ENCODE measurements around the gene TBX10.

The TBX10 gene

GRCh38 chr11:67665541-67666302 lies 26.2 kb upstream of the TBX10 start:
- Mint-ChIP-seq H3K4me3 (no peak overlapping the region), H3K27ac (no peak overlapping the region), H3K4me1 (no peaks in the 10 kb centered on the region), H3K27me3 (ENCODE audit: low read depth) (peaks cover 6% of the 10 kb centered on the region), H3K36me3 (ENCODE audit: low read depth) (no peaks in the 10 kb centered on the region), H3K9me3 (no peaks in the 10 kb centered on the region)
- TF ChIP-seq CTCF (IDR thresholded peaks at IDR 0.05; ENCODE audit: unreplicated experiment in 3 of 3) = no peak

DNA sequence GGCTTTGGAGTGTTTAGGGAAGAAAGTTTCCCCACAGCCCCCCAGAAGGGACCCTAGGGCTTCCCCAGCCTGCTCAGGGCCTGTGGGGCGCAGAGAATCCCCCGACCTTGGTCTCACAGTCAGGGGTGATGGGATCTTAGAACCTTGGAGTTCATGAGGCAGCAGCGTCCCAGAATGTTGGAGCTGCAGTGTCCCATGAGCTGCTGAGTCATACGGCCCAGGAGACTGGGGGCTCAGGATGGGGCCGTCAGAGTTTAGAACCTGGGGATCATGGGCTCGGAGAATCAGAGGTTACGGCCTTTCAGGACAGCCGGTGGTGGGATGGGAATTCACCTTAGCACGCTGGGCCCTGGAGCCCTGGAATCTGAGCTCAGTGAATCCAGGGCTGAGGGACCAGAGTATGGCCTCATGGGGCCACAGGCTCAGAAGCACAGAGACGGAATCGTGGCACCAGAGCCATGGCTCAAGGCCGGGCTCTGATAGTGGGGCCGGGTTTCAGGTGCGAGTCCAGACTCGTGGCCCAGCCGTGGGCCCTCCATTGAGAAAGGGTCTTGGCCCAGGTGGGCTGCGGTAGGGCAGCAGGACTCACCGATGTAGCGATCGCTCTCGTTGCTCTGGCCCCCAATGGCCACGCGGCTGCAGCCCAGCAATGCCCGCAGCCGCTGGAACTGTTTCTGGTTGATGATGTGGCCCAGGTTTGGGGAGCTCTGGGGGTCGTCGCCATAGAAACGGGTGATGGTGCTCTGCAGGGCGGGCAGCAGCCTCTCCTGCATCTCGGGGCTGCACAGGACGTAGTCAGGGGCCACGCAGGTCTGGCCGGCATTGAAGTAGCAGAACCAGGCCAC lies 25.4 kb upstream of the TBX10 start:
- Mint-ChIP-seq H3K27me3 (ENCODE audit: low read depth) (peaks cover 6% of the 10 kb centered on the region), H3K27ac (no peak overlapping the region), H3K4me3 (no peak overlapping the region), H3K36me3 (ENCODE audit: low read depth) (no peaks in the 10 kb centered on the region), H3K4me1 (no peaks in the 10 kb centered on the region), H3K9me3 (no peaks in the 10 kb centered on the region)
- TF ChIP-seq CTCF (IDR thresholded peaks at IDR 0.05; ENCODE audit: unreplicated experiment in 3 of 3) = no peak

DNA sequence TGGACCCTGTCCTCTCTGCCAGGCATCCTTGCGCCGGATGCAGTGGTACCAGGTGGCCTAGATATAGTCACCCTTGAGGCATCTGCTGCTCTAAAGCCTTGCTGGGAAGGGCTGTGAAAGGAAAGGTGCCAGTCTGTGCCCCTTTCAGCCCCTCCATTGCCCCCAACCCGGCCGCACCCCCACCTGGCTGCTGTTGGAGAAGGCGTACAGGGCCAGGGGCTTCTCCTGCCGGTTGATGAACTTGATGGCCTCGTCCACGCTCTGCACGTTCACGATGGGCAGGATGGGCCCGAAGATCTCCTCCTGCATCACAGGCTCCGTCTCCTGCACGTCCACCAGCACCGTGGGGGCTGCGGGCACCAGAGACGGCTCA lies 24.6 kb upstream of the TBX10 start:
- H3K36me3 Mint-ChIP-seq (ENCODE audit: low read depth) = no peaks in the 10 kb centered on the region
- TF ChIP-seq CTCF (IDR thresholded peaks at IDR 0.05; ENCODE audit: unreplicated experiment in 3 of 3) = no peak
- H3K4me3 Mint-ChIP-seq = no peak overlapping the region
- no peak overlapping the region for H3K27ac Mint-ChIP-seq
- H3K4me1 Mint-ChIP-seq = no peaks in the 10 kb centered on the region
- peaks cover 6% of the 10 kb centered on the region for H3K27me3 Mint-ChIP-seq (ENCODE audit: low read depth)
- no peaks in the 10 kb centered on the region for H3K9me3 Mint-ChIP-seq

DNA sequence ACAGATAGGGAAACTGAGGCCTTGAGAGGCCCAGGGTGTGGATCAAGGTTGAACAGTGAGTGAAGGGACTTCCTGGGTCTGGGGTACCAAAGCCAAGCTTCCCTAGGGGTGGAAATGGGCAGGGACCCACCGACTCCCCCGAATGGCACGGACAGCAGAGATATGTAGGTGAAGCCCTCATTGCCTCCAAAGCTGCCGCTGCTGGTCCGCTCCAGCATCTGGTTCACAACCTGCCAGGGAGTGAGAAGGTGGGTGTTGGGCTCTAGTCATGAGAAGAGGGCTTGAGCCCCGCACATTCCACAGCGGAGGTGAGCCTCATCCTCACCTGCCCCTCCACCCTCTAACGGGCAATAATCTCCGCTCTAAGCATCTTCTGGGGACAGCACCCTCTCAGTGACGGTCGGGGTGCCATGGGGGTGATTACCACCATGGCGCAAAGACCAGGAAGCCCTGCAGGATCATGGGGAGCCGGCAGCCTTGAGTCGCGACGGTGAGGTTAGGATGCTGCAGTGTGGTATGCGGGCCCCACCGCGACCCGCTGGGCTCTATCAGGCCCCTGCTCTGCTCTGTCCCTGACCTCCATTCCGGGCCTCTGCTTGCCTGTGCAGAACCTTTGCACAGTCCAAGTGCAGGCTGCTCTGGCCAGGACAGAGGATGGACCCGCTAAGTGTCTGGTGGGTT lies 24.1 kb upstream of the TBX10 start:
- Mint-ChIP-seq H3K27ac (no peak overlapping the region), H3K36me3 (ENCODE audit: low read depth) (no peaks in the 10 kb centered on the region), H3K4me3 (no peak overlapping the region), H3K4me1 (peaks cover 4% of the 10 kb centered on the region), H3K27me3 (ENCODE audit: low read depth) (peaks cover 6% of the 10 kb centered on the region), H3K9me3 (no peaks in the 10 kb centered on the region)
- no peak for TF ChIP-seq CTCF (IDR thresholded peaks at IDR 0.05; ENCODE audit: unreplicated experiment in 3 of 3)

GRCh38 chr11:67662835-67663531 lies 23.4 kb upstream of the TBX10 start:
- Mint-ChIP-seq H3K27ac (no peak overlapping the region), H3K36me3 (ENCODE audit: low read depth) (no peaks in the 10 kb centered on the region), H3K4me3 (no peak overlapping the region)

More at GRCh38 chr11:67662835-67663531, 23.4 kb upstream of the TBX10 start:
- TF ChIP-seq CTCF (IDR thresholded peaks at IDR 0.05; ENCODE audit: unreplicated experiment in 3 of 3) = no peak
- H3K27me3 Mint-ChIP-seq (ENCODE audit: low read depth) = peaks cover 6% of the 10 kb centered on the region
- peaks cover 5% of the 10 kb centered on the region for H3K4me1 Mint-ChIP-seq
- no peaks in the 10 kb centered on the region for H3K9me3 Mint-ChIP-seq
